Osteocyte (in vitro differentiated cells): ENCODE measurements around the gene OR5AS1. TPM values are rescaled to one million over a fixed set of nuclear protein-coding genes. Genes with fewer than 3 reads are reported as not detected.

Experiments used
- DNase-seq: peaks from one replicate; pipeline ENCODE4 v3.0.0; 2021; ENCODE audit warnings: mixed read lengths; ENCODE audit not compliant: unreplicated experiment; ENCODE audit errors: extremely low spot score
- H3K27ac Mint-ChIP-seq: one replicate; pipeline ENCODE4 v1.8.0; 2021; ENCODE audit warnings: mild to moderate bottlenecking, mixed read lengths; ENCODE audit not compliant: unreplicated experiment
- H3K27me3 Mint-ChIP-seq: one replicate; pipeline ENCODE4 v1.8.0; 2021; ENCODE audit warnings: mixed read lengths; ENCODE audit not compliant: unreplicated experiment
- H3K36me3 Mint-ChIP-seq: one replicate; pipeline ENCODE4 v1.8.0; 2021; ENCODE audit warnings: mixed read lengths; ENCODE audit not compliant: unreplicated experiment
- H3K4me1 Mint-ChIP-seq: one replicate; pipeline ENCODE4 v1.8.0; 2021; ENCODE audit warnings: mixed read lengths; ENCODE audit not compliant: unreplicated experiment
- H3K4me3 Mint-ChIP-seq: one replicate; pipeline ENCODE4 v1.8.0; 2021; ENCODE audit warnings: mild to moderate bottlenecking, moderate library complexity, mixed read lengths; ENCODE audit not compliant: unreplicated experiment
- H3K9me3 Mint-ChIP-seq: one replicate; pipeline ENCODE4 v1.8.0; 2021; ENCODE audit warnings: mixed read lengths; ENCODE audit not compliant: unreplicated experiment
- long read RNA-seq: library from polyadenylated mRNA; unstranded; transcript quantifications from one replicate; pipeline ENCODE4 v2.0.0, GENCODE V29; 2021
- total RNA-seq: library from RNA; stranded (reverse); gene quantifications from 2 replicates; pipeline ENCODE4 v1.2.1, GENCODE V29; 2021
- TF ChIP-seq, protein P1 (sequence below): fragments of 200-600 bp; sonication (generic); IDR thresholded peaks from 2 replicates; pipeline ENCODE4 v1.5.0; 2021; ENCODE audit warnings: antibody characterized with exemption, mild to moderate bottlenecking, moderate library complexity

The OR5AS1 gene
- not detected in 2 replicates for total RNA-seq
- long read RNA-seq, result 0 reads

- Mint-ChIP-seq H3K27ac (no peak within 1 kb of the TSS), H3K4me1 (no peaks in the 10 kb centered on the region), H3K4me3 (no peak within 1 kb of the TSS), H3K36me3 (no peaks in the 10 kb centered on the region), H3K27me3 (no peaks in the 10 kb centered on the region), H3K9me3 (peaks cover 32% of the 10 kb centered on the region)
- TF ChIP-seq, protein P1, sequence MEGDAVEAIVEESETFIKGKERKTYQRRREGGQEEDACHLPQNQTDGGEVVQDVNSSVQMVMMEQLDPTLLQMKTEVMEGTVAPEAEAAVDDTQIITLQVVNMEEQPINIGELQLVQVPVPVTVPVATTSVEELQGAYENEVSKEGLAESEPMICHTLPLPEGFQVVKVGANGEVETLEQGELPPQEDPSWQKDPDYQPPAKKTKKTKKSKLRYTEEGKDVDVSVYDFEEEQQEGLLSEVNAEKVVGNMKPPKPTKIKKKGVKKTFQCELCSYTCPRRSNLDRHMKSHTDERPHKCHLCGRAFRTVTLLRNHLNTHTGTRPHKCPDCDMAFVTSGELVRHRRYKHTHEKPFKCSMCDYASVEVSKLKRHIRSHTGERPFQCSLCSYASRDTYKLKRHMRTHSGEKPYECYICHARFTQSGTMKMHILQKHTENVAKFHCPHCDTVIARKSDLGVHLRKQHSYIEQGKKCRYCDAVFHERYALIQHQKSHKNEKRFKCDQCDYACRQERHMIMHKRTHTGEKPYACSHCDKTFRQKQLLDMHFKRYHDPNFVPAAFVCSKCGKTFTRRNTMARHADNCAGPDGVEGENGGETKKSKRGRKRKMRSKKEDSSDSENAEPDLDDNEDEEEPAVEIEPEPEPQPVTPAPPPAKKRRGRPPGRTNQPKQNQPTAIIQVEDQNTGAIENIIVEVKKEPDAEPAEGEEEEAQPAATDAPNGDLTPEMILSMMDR, result no peak
- DNase-seq, result no peak
These were observed at the start of gene OR5AS1 for GRCh38 chr11:56027354-56027753. Gene OR5AS1 (plus strand): TSS chr11:56027654. CDS start chr11:56030419, 2,765 bp downstream.

GRCh38 chr11:55994525-55994924 is 32.9 kb upstream of the OR5AS1 start, which contains the start of gene OR5F1:
Gene OR5F1 (minus strand): TSS chr11:55994625. CDS start chr11:55994625, 0 bp downstream.
- H3K36me3 Mint-ChIP-seq, result no peaks in the 10 kb centered on the region
- H3K9me3 Mint-ChIP-seq, result peaks cover 36% of the 10 kb centered on the region
- H3K27ac Mint-ChIP-seq, result no peak within 1 kb of the TSS
- H3K4me3 Mint-ChIP-seq, result no peak within 1 kb of the TSS
- TF ChIP-seq, protein P1, result no peak
- no peaks in the 10 kb centered on the region for H3K27me3 Mint-ChIP-seq
- H3K4me1 Mint-ChIP-seq, result no peaks in the 10 kb centered on the region
- DNase-seq, result no peak

GRCh38 chr11:56010716-56011115 is 16.7 kb upstream of the OR5AS1 start:
- Mint-ChIP-seq H3K27ac (no peak overlapping the region), H3K9me3 (peaks cover 40% of the 10 kb centered on the region), H3K27me3 (no peaks in the 10 kb centered on the region), H3K4me1 (no peaks in the 10 kb centered on the region), H3K4me3 (no peak overlapping the region), H3K36me3 (no peaks in the 10 kb centered on the region)
- TF ChIP-seq, protein P1, result no peak
- no peak for DNase-seq

- no peak overlapping the region for H3K4me3 Mint-ChIP-seq
- H3K36me3 Mint-ChIP-seq, result no peaks in the 10 kb centered on the region
- H3K27me3 Mint-ChIP-seq, result no peaks in the 10 kb centered on the region
- TF ChIP-seq, protein P1, result no peak
- no peak overlapping the region for H3K27ac Mint-ChIP-seq
- H3K9me3 Mint-ChIP-seq, result peaks cover 33% of the 10 kb centered on the region
- no peak for DNase-seq
- no peaks in the 10 kb centered on the region for H3K4me1 Mint-ChIP-seq
These were observed 13.6 kb upstream of the OR5AS1 start for GRCh38 chr11:56013805-56014204.

- Mint-ChIP-seq H3K9me3 (peaks cover 18% of the 10 kb centered on the region), H3K4me3 (no peak overlapping the region), H3K27me3 (no peaks in the 10 kb centered on the region), H3K27ac (no peak overlapping the region), H3K36me3 (no peaks in the 10 kb centered on the region), H3K4me1 (no peaks in the 10 kb centered on the region)
- DNase-seq, result no peak
- TF ChIP-seq, protein P1, result no peak
These were observed 18.1 kb downstream of the OR5AS1 start for GRCh38 chr11:56045538-56045937.
